EL (cell line): ENCODE data around the gene PARM1.

Source experiments
- DNase-seq: peaks from one replicate; pipeline ENCODE4 v3.0.0-alpha.2; 2016

Gene PARM1

DNA sequence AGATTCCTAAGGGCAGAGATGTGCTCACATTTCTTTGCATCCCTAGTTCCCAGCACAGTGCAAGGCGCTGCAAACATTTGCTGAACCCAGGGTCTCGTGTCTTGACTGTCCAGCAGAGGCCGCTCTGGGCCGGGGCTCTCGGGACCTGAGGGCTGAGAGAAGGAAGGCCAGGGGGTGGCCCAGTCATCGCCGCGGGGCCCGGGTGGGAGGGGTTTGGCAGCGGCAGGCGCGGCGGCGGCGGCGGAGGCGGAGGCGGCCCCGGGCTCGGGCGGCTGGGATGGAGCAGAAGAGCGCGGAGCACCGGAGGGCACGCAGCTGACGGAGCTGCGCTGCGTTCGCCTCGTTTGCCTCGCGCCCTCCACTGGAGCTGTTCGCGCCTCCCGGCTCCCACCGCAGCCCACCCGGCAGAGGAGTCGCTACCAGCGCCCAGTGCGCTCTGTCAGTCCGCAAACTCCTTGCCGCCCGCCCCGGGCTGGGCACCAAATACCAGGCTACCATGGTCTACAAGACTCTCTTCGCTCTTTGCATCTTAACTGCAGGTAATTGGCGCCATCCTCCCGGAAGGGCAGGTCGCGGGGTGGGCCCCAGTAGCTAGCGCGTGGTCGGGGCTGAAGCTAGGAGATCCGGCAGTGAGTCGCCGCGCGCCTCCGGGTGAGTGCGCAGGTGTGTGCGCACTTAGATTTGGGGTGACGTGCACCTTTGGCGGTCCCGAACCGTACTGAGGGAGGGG, at the start of gene PARM1:
Gene PARM1 (plus strand): TSS at position 285 of the 730 bp plus-strand sequence. CDS start 212 bp downstream, at position 497.
- DNase-seq, result peak; percentile 75

DNA sequence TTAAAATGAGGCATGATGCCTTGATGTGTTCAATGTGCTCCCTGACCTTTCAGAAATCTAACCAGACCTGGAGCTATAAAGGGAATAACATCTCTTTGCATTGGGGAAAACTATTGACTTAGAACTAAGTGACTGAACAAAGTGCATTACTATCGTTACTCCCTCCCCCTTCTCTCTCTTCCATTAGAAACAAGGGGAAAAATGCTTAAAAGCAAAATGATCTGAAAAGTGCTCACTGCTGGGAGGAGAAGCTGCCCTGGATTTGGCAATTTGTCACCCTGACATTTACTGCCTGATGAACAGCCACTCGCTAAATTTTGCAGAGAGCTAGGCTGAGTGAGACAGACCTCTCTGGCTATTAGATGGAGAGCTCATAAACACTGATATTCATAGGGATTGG, 48.6 kb upstream of the PARM1 start:
- DNase-seq, result no peak

GRCh38 chr4:74886484-74886883, 46.4 kb upstream of the PARM1 start:
- peak; percentile 51 for DNase-seq

DNA sequence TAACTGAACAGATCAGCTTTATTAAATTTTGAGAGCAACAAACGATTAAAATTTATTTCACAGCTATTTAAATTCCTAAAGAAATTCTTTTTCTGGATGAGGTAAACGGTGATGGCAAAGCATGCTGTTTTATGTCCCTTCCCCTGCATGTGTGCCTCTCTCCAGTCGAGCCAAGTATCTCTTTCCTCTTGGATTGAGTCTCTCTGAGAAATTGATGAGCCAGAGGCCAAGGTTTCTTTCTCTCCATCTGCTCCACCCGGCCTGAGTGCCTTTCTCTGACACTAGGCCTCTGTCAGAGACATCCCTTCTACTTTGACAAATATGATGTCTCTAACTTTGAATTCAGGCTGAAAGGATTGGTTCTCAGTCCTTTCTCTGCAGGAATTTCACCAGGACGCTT, 42.6 kb upstream of the PARM1 start:
- DNase-seq, result no peak

DNA sequence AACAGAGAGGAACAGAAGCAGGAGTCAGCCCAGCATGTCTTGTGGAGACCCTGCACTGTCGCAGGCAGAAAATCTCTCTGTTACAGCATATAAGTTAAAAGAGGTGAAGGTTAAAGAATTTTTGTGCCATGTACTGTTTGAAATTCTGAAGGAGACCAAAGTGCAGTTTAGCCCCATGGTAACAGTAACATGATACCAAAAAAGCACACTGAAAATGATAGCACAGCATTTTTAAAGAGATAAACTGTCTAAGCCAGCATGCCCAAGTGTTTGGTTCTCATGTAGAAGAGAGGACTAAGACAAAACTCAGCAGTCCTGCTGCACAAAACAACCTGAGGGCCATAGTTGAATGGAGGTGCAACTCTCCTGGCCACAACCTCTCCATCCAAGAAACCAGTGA, 41.9 kb upstream of the PARM1 start:
- no peak for DNase-seq

DNA sequence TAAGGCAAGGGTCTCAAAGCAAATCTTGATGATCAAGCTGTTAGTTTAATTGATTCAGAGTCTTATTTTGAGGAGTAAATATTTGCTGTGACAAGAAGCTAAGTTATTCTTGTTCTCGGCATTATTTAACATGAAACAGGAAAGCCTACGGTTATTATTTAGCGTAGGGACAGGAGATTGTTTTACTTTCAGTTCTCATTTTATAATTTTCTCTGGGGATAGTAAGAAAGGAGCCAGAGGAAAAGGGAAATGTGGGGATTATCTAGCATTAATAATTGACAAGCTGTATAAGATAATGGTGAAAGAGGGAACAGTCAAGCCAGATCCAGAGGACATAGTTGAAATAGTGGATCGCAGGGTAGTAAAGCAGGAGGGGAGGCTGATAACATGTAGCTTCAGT, 39.7 kb upstream of the PARM1 start:
- no peak for DNase-seq

- DNase-seq, result no peak
Observed at GRCh38 chr4:74896595-74896994, 36.3 kb upstream of the PARM1 start.

- no peak for DNase-seq
Observed at GRCh38 chr4:74897386-74897785, 35.5 kb upstream of the PARM1 start.

DNA sequence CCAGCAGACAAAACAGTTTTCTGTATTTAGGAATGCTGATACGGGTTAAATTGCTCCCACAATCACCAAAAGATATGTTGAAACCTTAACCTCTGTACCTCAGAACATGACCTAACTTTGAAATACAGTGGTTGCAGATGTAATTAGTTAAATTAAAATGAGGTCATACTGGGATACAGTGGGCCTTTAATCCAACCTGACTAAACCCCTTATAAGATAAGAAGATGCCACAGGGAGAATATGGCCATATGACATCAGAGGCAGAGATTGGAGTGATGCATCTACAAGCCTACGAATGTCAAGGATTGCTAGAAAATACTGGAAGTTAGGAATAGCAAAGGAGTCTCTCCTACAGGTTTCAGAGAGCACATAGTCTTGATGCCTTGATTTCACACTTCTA, 32.1 kb upstream of the PARM1 start:
- DNase-seq, result no peak

DNA sequence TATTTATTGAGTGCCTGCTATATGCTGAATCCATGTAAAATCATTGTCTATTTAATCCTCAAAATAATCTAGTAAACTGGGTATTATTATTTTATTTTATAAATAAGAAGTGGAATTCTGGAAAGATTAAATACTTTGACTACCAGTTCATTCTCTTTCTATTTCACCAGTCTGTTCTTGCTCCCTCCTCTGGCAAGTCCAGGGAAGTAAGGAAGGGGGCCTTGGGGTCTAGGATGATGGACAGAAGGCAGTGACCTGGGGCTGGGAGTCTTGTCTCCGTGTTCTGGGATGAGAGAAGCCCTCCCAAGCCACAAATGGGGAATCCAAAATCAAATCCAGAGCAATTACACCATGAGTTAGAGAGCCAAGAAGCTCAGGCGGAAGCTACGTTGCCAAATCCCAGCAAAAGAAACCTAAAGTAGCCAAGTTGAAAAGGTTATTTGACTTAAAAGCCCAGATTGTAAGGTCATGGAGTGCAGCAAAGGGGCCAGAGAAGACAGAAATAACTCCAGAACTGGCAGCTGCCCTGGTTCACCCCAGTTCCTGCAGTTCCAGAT, 28.3 kb upstream of the PARM1 start:
- DNase-seq, result no peak

DNA sequence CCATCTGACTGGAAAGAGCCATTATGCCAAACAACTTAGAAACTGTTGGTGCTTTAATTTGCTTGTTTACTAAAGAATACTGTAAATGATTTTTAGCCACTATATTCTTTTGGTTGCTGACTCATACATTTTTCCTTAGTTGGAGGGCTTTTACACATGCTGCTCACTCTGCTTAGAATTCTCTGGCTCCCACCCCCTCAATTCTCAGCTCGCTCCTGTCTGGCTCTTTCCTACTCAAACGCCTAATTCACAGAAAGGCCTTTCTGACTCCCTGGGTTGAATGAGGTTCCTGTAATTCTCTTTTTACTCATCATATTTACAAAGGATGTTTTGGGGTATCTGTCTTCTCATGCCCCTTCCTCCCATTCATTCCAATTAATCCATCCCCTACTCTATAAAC, 26.1 kb upstream of the PARM1 start:
- DNase-seq, result no peak

DNA sequence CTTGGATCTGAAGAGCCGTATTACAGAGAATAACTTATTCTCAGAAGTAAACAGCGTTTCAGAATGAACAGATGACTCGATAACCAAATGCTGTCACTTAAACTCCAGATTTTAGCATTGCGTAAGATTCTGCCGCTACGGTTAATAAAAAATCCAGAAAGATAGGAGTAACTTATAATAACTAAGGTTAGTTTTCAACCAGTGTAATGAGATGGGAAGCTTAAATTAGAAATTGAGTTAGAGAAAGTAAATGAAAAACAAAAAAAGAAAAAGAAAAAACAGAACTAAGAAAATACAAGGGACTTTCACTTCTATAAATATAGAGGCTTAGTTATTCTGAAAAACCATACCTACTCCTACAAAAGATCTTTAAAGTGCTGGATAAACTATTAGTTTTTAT, 13.1 kb upstream of the PARM1 start:
- DNase-seq, result no peak

- no peak for DNase-seq
Observed at GRCh38 chr4:74920704-74921103, 12.2 kb upstream of the PARM1 start.

DNA sequence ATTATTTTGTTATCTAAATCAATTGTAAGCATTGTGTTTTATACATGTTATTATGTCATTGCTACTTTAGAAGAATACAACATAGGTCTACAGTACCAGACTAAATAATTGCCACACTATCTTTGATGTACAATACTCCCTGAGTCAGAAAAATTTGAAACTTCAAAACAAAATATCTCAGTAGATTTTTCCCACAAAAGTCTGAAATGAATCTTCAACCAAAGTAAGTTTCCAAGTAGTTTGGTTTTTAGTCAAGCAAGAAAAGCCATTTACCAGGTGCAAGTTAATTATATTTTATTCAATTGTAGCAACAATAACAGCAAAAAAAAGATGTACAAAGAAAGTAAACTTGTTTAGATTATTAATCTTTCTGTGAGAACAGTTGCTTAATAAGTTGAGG, 11.4 kb upstream of the PARM1 start:
- no peak for DNase-seq

GRCh38 chr4:74926007-74926406, 6.9 kb upstream of the PARM1 start:
- no peak for DNase-seq

DNA sequence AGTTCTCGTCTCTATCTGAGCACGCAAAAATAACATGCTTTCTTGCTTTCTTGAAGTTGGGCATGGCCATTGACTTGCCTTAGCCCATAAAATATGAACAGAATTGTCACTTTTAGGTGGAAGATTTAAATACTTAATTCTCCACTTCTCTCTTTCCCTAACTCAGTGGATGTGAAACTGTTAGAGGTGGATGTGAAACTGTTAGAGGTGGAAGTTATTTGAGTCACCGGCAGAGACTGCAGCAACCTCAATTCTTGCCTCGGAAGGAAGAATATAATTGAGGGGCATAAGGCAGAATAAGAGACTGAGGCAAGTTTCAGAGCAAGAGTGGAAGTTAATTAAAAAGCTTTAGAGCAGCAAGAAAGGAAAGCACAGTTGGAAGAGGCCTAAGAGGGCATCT, 2.8 kb upstream of the PARM1 start:
- DNase-seq, result no peak

GRCh38 chr4:74931376-74931775, 1.5 kb upstream of the PARM1 start:
- no peak for DNase-seq

DNA sequence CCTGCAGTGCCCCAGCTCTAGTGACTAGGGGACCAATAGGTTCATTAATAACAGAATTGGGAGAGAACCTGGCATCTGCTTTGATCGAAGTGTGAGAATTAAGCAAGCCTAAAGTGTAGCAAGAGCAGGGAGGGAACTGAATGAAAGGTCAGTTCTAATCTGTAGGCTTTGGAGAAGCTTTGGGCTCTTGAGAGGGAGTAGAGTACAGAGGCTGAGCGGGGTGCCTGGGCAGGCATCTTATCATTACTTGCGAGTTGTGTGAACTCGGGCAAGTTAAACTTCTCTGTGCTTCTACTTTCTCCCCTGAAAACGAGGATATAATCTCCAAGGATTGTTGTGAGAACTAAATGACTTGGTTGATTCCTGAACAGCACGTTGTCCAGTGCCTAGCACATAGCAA, 906 bp upstream of the PARM1 start:
- DNase-seq, result no peak

DNA sequence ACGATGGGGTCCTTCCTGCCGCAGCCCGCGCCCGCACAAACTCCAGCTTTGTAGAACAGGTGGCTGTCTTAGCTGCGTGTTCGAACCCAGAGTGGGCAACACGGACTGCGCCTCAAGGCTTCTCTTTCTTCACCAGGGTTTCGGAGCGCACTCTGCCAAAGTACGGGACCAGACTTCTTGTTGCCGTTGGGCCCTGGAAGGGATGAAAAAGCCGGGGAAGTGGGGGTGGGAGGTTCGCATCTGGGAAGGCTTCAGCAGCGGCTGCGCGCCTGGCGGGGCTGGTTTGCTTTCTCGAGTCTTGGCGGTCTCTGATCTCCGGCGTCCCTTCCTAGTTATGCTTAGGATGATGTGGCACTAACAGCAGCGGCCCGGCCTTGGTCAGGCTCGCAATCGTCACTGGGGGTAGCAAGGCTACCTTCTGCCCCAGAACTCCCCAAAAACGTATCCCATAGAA, 673 bp downstream of the PARM1 start:
- DNase-seq, result peak; percentile 1

DNA sequence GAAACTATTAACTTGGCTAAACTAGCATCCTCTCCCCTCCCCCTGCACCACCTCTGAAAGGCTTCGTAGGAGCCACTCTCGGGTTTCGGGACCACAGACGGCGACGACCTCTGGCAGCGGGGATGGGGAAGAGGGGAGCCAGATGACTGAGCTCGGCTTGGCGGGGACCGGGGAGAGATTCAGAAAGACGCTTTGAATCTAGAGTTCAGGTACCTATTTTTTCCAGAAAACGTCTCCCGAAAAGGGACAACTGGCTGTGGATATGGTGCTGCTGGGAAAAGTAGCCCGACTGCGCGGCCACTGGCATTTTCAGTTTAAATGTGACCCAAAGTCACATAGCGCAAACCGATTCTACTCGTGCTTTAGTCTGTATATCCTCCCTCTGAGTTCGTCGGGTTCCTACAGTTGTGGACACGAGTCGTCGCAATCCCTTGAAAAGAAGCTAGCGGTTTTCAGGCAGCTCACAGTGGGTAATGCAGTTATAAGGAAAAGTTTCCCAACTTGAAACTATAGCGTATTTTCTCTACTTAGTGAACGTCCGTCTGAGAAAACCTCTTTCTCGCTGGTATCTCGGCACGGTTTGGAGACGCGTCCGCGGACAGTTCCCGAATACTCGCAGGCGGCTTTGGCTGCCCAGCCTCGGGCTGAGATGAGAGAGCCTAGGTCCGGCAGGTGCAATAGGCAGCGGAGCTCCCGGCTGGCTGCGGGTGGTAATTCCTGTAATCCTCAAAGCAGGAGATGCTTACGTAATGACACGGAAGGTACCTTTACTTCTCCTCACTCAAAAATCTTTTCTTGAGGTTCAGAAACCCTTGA, 1.3 kb downstream of the PARM1 start:
- peak; percentile 20 for DNase-seq

GRCh38 chr4:74934888-74935287, 2.0 kb downstream of the PARM1 start:
- DNase-seq, result no peak

DNA sequence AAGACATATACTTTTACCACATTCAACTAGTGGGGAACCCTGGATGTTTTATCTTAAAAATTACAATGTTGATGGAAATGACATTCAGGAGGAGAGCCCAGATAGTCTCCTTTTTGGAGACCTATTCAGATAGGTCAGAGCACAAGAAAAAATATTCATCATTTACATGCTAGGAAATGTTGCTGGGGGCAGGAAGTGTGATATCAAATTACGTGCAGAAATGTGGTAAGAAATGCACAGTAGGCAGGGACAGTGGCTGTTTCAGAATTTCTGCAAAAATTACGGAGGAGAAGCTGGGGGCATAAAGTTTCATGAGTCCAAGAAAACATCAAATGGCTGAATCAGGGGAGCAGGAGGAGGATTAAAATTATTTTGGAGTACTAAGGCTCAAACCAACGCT, 8.2 kb downstream of the PARM1 start:
- no peak for DNase-seq

DNA sequence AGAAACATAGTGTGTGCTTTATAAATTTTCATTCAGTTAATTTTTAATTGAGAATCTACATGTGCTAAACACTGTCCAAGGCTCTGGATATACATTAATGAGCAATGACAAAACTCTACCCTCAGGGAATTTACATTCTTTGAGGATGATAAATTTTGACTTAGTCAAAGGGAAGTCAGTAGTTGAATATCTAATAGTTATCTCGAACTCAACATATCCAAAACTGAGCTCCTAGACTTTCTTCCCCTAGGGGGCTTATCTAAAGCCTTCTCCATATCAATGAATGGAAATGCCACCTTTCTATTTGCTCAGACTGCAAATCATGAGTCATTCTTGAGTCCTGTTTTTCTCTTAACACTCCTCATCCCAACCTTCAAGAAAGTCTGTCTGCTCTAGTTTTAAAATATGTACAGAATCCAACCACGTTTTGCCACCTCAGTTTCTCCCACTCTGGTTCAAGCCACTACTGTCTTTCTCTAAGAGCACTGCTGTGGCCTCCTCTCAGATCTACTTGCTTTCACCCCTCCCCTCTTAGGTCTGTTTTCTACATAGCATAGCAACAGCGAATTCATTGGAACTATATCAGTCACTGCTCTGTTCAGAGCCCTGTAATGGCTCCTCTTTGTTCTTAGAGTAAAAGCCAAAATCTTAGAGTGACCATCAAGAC, 9.5 kb downstream of the PARM1 start:
- DNase-seq, result peak; percentile 50

GRCh38 chr4:74942918-74943253, 10.0 kb downstream of the PARM1 start:
- no peak for DNase-seq
